Ovary (tissue), 3 donors: ENCODE results near the gene PPRC1.

Source experiments
- CTCF ChIP-seq, 3 donors: fragments of 450-650 bp in 2 of 3; fragments of 200-600 bp in 1 of 3; IDR thresholded peaks; one replicate each; pipeline versions ENCODE4 v1.5.1 to v1.8.0; 2016 to 2022; ENCODE audit warnings: antibody characterized with exemption in 3 of 3, mild to moderate bottlenecking in 1 of 3
- EP300 ChIP-seq: sonication (generic); formaldehyde crosslinking; IDR thresholded peaks from one replicate; pipeline ENCODE4 v1.6.1; 2017; ENCODE audit warnings: antibody characterized with exemption
- POLR2A ChIP-seq: fragments of 450-650 bp; IDR thresholded peaks from one replicate; pipeline ENCODE4 v1.6.1; 2017; ENCODE audit warnings: antibody characterized with exemption, mild to moderate bottlenecking, moderate library complexity
- donor health status: DM: no; HTN: no; CAD: no.

GRCh38 chr10:102157224-102157623 lies 24.4 kb downstream of the PPRC1 start:
- TF ChIP-seq CTCF (IDR thresholded peaks at IDR 0.05) (no peak), EP300 (no peak), POLR2A (no peak)
